HepG2 (cell line): ENCODE measurements around the gene TAS2R1. TPM values are rescaled to one million over a fixed set of nuclear protein-coding genes. Genes with fewer than 3 reads are reported as not detected.

ENCODE experiments used
- ATAC-seq: fragments of 200-7000 bp; cut with Tn5 transposase; 3 replicates; pipeline ENCODE4 v1.9.1; 2020; ENCODE audit warnings: mild to moderate bottlenecking, moderate library complexity
- Bru-seq: library from RNA; stranded (reverse); fragments of 400-500 nt; gene quantifications from one replicate; lab custom pipeline; 2021; lab: Mats Ljungman, UMichigan
- BruChase-seq, 2 experiments: library from RNA; stranded (reverse); fragments of 400-500 nt; gene quantifications; one replicate each; lab custom pipeline; 2021; lab: Mats Ljungman, UMichigan
- BruUV-seq: library from RNA; stranded (reverse); fragments of 400-500 nt; replicated peaks from 2 replicates; lab custom pipeline; 2021; lab: Mats Ljungman, UMichigan
- CTCF ChIA-PET: fragments of 300-600 bp; formaldehyde crosslinking; extraction: SDS; loops from one replicate; lab custom pipeline; 2021; ENCODE audit warnings: low total read pairs, inconsistent platforms, low intra/inter-chr PET ratio; lab: Yijun Ruan, JAX
- POLR2A ChIA-PET: fragments of 350-600 bp; sonication (Branson Sonifier 250); formaldehyde crosslinking; loops from one replicate; lab custom pipeline; 2020; ENCODE audit warnings: antibody characterized with exemption, inconsistent platforms; lab: Yijun Ruan, JAX
- DNase-seq: peaks from one replicate; pipeline ENCODE4 v3.0.0-alpha.2; 2015; ENCODE audit warnings: low spot score
- FAIRE-seq: peaks from 3 replicates; lab custom pipeline; 2011; peaks lifted over from hg19 to GRCh38; lab: Jason Lieb, UNC
- H2AFZ ChIP-seq: one replicate; pipeline ENCODE4 v1.6.1; 2011; ENCODE audit warnings: low read length, inconsistent platforms
- H3K27ac ChIP-seq: fragments of 300-600 bp; 3 replicates; pipeline ENCODE4 v1.8.0; 2011; ENCODE audit warnings: mixed run types, mild to moderate bottlenecking, mixed read lengths, low read length, inconsistent platforms; ENCODE audit not compliant: insufficient read depth; ENCODE audit errors: extremely low read length
- H3K27me3 ChIP-seq, 2 experiments: fragments of 200-600 bp in 1 of 2; 2 replicates in 1 of 2; 3 replicates in 1 of 2; pipeline versions ENCODE4 v1.6.0 to v1.8.0; 2011; ENCODE audit warnings: low read length in 2 of 2, mild to moderate bottlenecking in 2 of 2, moderate library complexity in 2 of 2, inconsistent platforms in 1 of 2; ENCODE audit not compliant: insufficient read depth in 2 of 2, control insufficient read depth in 1 of 2
- H3K36me3 ChIP-seq, 2 experiments: fragments of 200-600 bp in 1 of 2; replicated peaks in 1 of 2; 2 replicates in 1 of 2; 3 replicates in 1 of 2; pipeline versions ENCODE4 v1.5.1 to v1.8.0; 2011; ENCODE audit warnings: low read length in 2 of 2, inconsistent platforms in 1 of 2; ENCODE audit not compliant: insufficient read depth in 2 of 2, control insufficient read depth in 1 of 2
- H3K4me1 ChIP-seq: 2 replicates; pipeline ENCODE4 v1.5.1; 2012; ENCODE audit warnings: low read length, inconsistent platforms; ENCODE audit not compliant: insufficient read depth
- H3K4me2 ChIP-seq: 2 replicates; pipeline ENCODE4 v1.6.0; 2011; ENCODE audit warnings: low read depth, low read length, inconsistent platforms
- H3K4me3 ChIP-seq, 3 experiments: fragments of 200-600 bp in 1 of 3; sonication (generic), shearing (Covaris generic) in 1 of 3; replicated peaks in 1 of 3; 2 replicates each; pipeline ENCODE4 v1.5.1; 2011 to 2016; ENCODE audit warnings: low read length in 3 of 3, inconsistent platforms in 2 of 3, low read depth in 2 of 3, mild to moderate bottlenecking in 2 of 3, control low read depth in 1 of 3, mixed read lengths in 1 of 3; ENCODE audit not compliant: insufficient read depth in 1 of 3
- H3K79me2 ChIP-seq: one replicate; pipeline ENCODE4 v1.6.1; 2011; ENCODE audit warnings: low read length, inconsistent platforms; ENCODE audit not compliant: insufficient read depth
- H3K9ac ChIP-seq: 2 replicates; pipeline ENCODE4 v1.6.0; 2011; ENCODE audit warnings: mild to moderate bottlenecking, low read depth, low read length, inconsistent platforms; ENCODE audit not compliant: insufficient read depth
- H3K9me3 ChIP-seq: 2 replicates; pipeline ENCODE4 v1.5.1; 2012; ENCODE audit warnings: mild to moderate bottlenecking, low read length
- H4K20me1 ChIP-seq: 2 replicates; pipeline ENCODE4 v1.6.0; 2011; ENCODE audit warnings: inconsistent platforms, mild to moderate bottlenecking, low read length, moderate library complexity; ENCODE audit not compliant: insufficient read depth
- BHLHE40 ChIP-seq: IDR thresholded peaks from 2 replicates; pipeline ENCODE4 v1.6.1; 2011; ENCODE audit warnings: low read length, improper control_type of control experiment
- CCAR2 ChIP-seq: fragments of 200-400 bp; formaldehyde crosslinking; optimal IDR thresholded peaks from 2 replicates; pipeline ENCODE3; 2018; ENCODE audit warnings: low read depth, mild to moderate bottlenecking, low read length, moderate library complexity
- CENPT ChIP-seq: sonication (generic); formaldehyde crosslinking; IDR thresholded peaks from 2 replicates; pipeline ENCODE4 v1.8.0; 2022; ENCODE audit warnings: low read depth, mild to moderate bottlenecking, moderate library complexity, missing genetic modification reagents
- KLF9 ChIP-seq: IDR thresholded peaks from 2 replicates; pipeline ENCODE4 v1.6.1; 2016; ENCODE audit warnings: low read depth
- NFATC3 ChIP-seq: sonication (generic); formaldehyde crosslinking; IDR thresholded peaks from 2 replicates; pipeline ENCODE4 v1.5.1; 2020; ENCODE audit warnings: mild to moderate bottlenecking, missing genetic modification reagents
- RBAK ChIP-seq: sonication (generic); formaldehyde crosslinking; IDR thresholded peaks from 2 replicates; pipeline ENCODE4 v1.5.1; 2020; ENCODE audit warnings: mild to moderate bottlenecking, missing genetic modification reagents
- SRY ChIP-seq: sonication (generic); formaldehyde crosslinking; IDR thresholded peaks from 2 replicates; pipeline ENCODE4 v1.8.0; 2022; ENCODE audit warnings: mild to moderate bottlenecking, missing genetic modification reagents
- TAF15 ChIP-seq: fragments of 200-400 bp; formaldehyde crosslinking; IDR thresholded peaks from one replicate; pipeline ENCODE4 v1.6.1; 2018; ENCODE audit warnings: mild to moderate bottlenecking, low read depth, low read length; ENCODE audit not compliant: poor library complexity, severe bottlenecking
- TSC22D2 ChIP-seq: sonication (generic); formaldehyde crosslinking; IDR thresholded peaks from 2 replicates; pipeline ENCODE4 v1.5.1; 2020; ENCODE audit warnings: missing genetic modification reagents, mild to moderate bottlenecking, borderline replicate concordance
- ZBTB39 ChIP-seq: sonication (generic); formaldehyde crosslinking; IDR thresholded peaks from 2 replicates; pipeline ENCODE4 v1.5.0; 2020; ENCODE audit warnings: missing genetic modification reagents
- ZBTB44 ChIP-seq: sonication (generic); formaldehyde crosslinking; IDR thresholded peaks from 2 replicates; pipeline ENCODE4 v1.4.0; 2020; ENCODE audit warnings: missing genetic modification reagents
- ZNF121 ChIP-seq: sonication (generic); formaldehyde crosslinking; IDR thresholded peaks from 2 replicates; pipeline ENCODE4 v1.5.0; 2020; ENCODE audit warnings: mild to moderate bottlenecking, missing genetic modification reagents
- ZNF20 ChIP-seq: sonication (generic); formaldehyde crosslinking; IDR thresholded peaks from 2 replicates; pipeline ENCODE4 v1.4.0; 2020; ENCODE audit warnings: mild to moderate bottlenecking, moderate library complexity, missing genetic modification reagents
- ZNF350 ChIP-seq: sonication (generic); formaldehyde crosslinking; IDR thresholded peaks from 2 replicates; pipeline ENCODE4 v1.4.0; 2020; ENCODE audit warnings: mild to moderate bottlenecking, low read depth, missing genetic modification reagents, borderline replicate concordance
- ZNF354B ChIP-seq: sonication (generic); formaldehyde crosslinking; IDR thresholded peaks from 2 replicates; pipeline ENCODE4 v1.8.0; 2022; ENCODE audit warnings: mild to moderate bottlenecking, missing genetic modification reagents
- ZNF567 ChIP-seq: sonication (generic); formaldehyde crosslinking; IDR thresholded peaks from 2 replicates; pipeline ENCODE4 v1.8.1; 2023; ENCODE audit warnings: mild to moderate bottlenecking, missing genetic modification reagents, borderline replicate concordance
- ZNF616 ChIP-seq: sonication (generic); formaldehyde crosslinking; IDR thresholded peaks from 2 replicates; pipeline ENCODE4 v1.5.0; 2020; ENCODE audit warnings: low read depth, mild to moderate bottlenecking, missing genetic modification reagents
- ZNF670 ChIP-seq: sonication (generic); formaldehyde crosslinking; IDR thresholded peaks from 2 replicates; pipeline ENCODE4 v1.8.0; 2022; ENCODE audit warnings: mild to moderate bottlenecking, missing genetic modification reagents, borderline replicate concordance
- whole genome bisulfite sequencing: methylation state at CpG from one replicate; pipeline ENCODE4 v1.1.6; 2017; ENCODE audit warnings: low lambda C conversion rate; 5-methylcytosine and 5-hydroxymethylcytosine counted together
- in situ Hi-C: cut with HindIII; loops from 2 replicates; pipeline ENCODE4 v1.10.0; 2017; ENCODE audit warnings: low pct_unique_long_range_greater_than_20kb; ENCODE audit not compliant: extremely low pct_ligation_motif_present
- intact Hi-C: fragments of 100-400 bp; cut with micrococcal nuclease; formaldehyde crosslinking; loops from one replicate; pipeline ENCODE4 v1.10.0; 2022; ENCODE audit not compliant: unreplicated experiment
- long read RNA-seq, 2 experiments: library from RNA in 1 of 2; library from polyadenylated mRNA in 1 of 2; stranded (forward) in 1 of 2; unstranded in 1 of 2; transcript quantifications; one replicate each; pipeline ENCODE4 v2.0.0, GENCODE V29; 2019 to 2022
- polyA minus RNA-seq, 3 experiments: library from RNA; depleted of rRNA, polyadenylated mRNA; stranded (reverse); fragments of >200 nt; gene quantifications; 2 replicates each; pipeline ENCODE4 v1.2.3, GENCODE V29; 2011; ENCODE audit warnings: low replicate concordance in 1 of 3
- polyA plus RNA-seq, 8 experiments: library from polyadenylated mRNA; depleted of rRNA in 3 of 8; stranded (reverse) in 7 of 8; unstranded in 1 of 8; fragments of >200 nt; fragmentation: Illumina TruSeq in 4 of 8; extraction: Trizol in 4 of 8; gene quantifications; 2 replicates each; pipeline versions ENCODE4 v1.2.1 to v1.2.3, GENCODE V29; 2011 to 2016; ENCODE audit warnings: low read depth in 4 of 8, missing spikeins in 1 of 8, mixed read lengths in 1 of 8; ENCODE audit not compliant: insufficient read depth in 1 of 8
- total RNA-seq, 5 experiments: library from RNA; depleted of rRNA; stranded (reverse); fragments of >200 nt; fragmentation: Illumina TruSeq; extraction: Trizol; gene quantifications; 2 replicates each; pipeline ENCODE4 v1.2.3, GENCODE V29; 2016; ENCODE audit warnings: low read depth in 1 of 5

Gene TAS2R1
- not detected in 2 replicates for total RNA-seq (2016; rRNA removed; fragmentation: Illumina TruSeq; extraction: Trizol)
- not detected in 2 replicates for total RNA-seq (2016; cell fraction: cytosol; rRNA removed; fragmentation: Illumina TruSeq; extraction: Trizol; ENCODE audit: low read depth)
- total RNA-seq (2016; cell fraction: insoluble cytoplasmic fraction; rRNA removed; fragmentation: Illumina TruSeq; extraction: Trizol) = not detected in 2 replicates
- not detected in 2 replicates for total RNA-seq (2016; cell fraction: membrane; rRNA removed; fragmentation: Illumina TruSeq; extraction: Trizol)
- total RNA-seq (2016; cell fraction: nucleus; rRNA removed; fragmentation: Illumina TruSeq; extraction: Trizol) = not detected in 2 replicates
- not detected in 2 replicates for polyA plus RNA-seq (2011; rRNA removed)
- not detected in 2 replicates for polyA plus RNA-seq (2011; cell fraction: cytosol; rRNA removed)
- not detected in 2 replicates for polyA plus RNA-seq (2011; cell fraction: nucleus; rRNA removed)
- polyA plus RNA-seq (2012) = not detected in 2 replicates
- not detected in 2 replicates for polyA plus RNA-seq (2016; cell fraction: cytosol; fragmentation: Illumina TruSeq; extraction: Trizol; ENCODE audit: low read depth)
- not detected in 2 replicates for polyA plus RNA-seq (2016; cell fraction: insoluble cytoplasmic fraction; fragmentation: Illumina TruSeq; extraction: Trizol; ENCODE audit: low read depth)
- not detected in 2 replicates for polyA plus RNA-seq (2016; cell fraction: membrane; fragmentation: Illumina TruSeq; extraction: Trizol; ENCODE audit: low read depth)
- polyA plus RNA-seq (2016; cell fraction: nucleus; fragmentation: Illumina TruSeq; extraction: Trizol; ENCODE audit: insufficient read depth, low read depth) = not detected in 2 replicates
- not detected in 2 replicates for polyA minus RNA-seq (2011; rRNA and poly(A)+ RNA removed; ENCODE audit: low replicate concordance)
- not detected in 2 replicates for polyA minus RNA-seq (2011; cell fraction: cytosol; rRNA and poly(A)+ RNA removed)
- polyA minus RNA-seq (2011; cell fraction: nucleus; rRNA and poly(A)+ RNA removed) = not detected in 2 replicates
- not detected for Bru-seq, nascent RNA
- BruChase-seq, experiment 1, labeled RNA remaining after a 6-hour chase = not detected
- not detected for BruChase-seq, experiment 2, labeled RNA remaining after a 2-hour chase
- long read RNA-seq, experiment 1 = 0 reads
- long read RNA-seq, experiment 2 = 0 reads

GRCh38 chr5:9630251-9630650, at the start of gene TAS2R1:
TSS of gene TAS2R1 (minus strand) at chr5:9630351. CDS start at chr5:9630032, 319 bp downstream.
- ChIA-PET POLR2A (no interaction called here), CTCF (no interaction called here)
- BruUV-seq = no TSS peak
- no peaks in the 10 kb centered on the region for H3K36me3 ChIP-seq
- TF ChIP-seq KLF9 (CRISPR knock-in tag) (no peak), CCAR2 (no peak), TSC22D2 (CRISPR knock-in tag) (no peak), ZBTB44 (CRISPR knock-in tag) (no peak), ZBTB39 (CRISPR knock-in tag) (no peak), SRY (CRISPR knock-in tag) (no peak), NFATC3 (CRISPR knock-in tag) (no peak), ZNF350 (CRISPR knock-in tag) (no peak), RBAK (CRISPR knock-in tag) (no peak), ZNF616 (CRISPR knock-in tag) (no peak), CENPT (CRISPR knock-in tag) (no peak), ZNF354B (no peak), BHLHE40 (no peak), ZNF670 (CRISPR knock-in tag) (no peak), ZNF567 (no peak), ZNF121 (CRISPR knock-in tag) (no peak), ZNF20 (CRISPR knock-in tag) (no peak), TAF15 (no peak)
- TF ChIP-seq, all 625 proteins: peak for 0
- 21% methylated on average over 1 of the region's 1 CpG for WGBS
- DNase-seq (no peak), ATAC-seq (no peak), FAIRE-seq (no peak)
- Histone ChIP-seq H3K4me3 (no peak within 1 kb of the TSS), H3K4me2 (no peak within 1 kb of the TSS), H3K27ac (no peak within 1 kb of the TSS), H3K9ac (no peak within 1 kb of the TSS), H4K20me1 (no peaks in the 10 kb centered on the region), H3K9me3 (peaks cover 10% of the 10 kb centered on the region; the same call in 1 of the 2 replicates), H3K4me1 (no peaks in the 10 kb centered on the region), H3K79me2 (no peaks in the 10 kb centered on the region), H2AFZ (no peak within 1 kb of the TSS), H3K27me3 (no peaks in the 10 kb centered on the region)
- intact Hi-C loops (no loop called here), in situ Hi-C loops (no loop called here)
